Memory B cell (primary cell): Measurements from ENCODE around the gene MTFR1L.

ENCODE experiments used
- ATAC-seq: fragments of 150-1000 bp; cut with Tn5 transposase; 2 replicates; pipeline ENCODE4 v1.10.0; 2021; ENCODE audit warnings: low read depth, mild to moderate bottlenecking, moderate library complexity
- DNase-seq, 2 donors: peaks; one replicate each; pipeline ENCODE4 v3.0.0; 2022; ENCODE audit warnings: low spot score in 2 of 2
- H3K27ac Mint-ChIP-seq: one replicate; pipeline ENCODE4 v1.8.0; 2022; ENCODE audit warnings: mild to moderate bottlenecking, moderate library complexity, mixed read lengths
- H3K27me3 Mint-ChIP-seq: one replicate; pipeline ENCODE4 v1.8.0; 2022; ENCODE audit warnings: mixed read lengths
- H3K36me3 Mint-ChIP-seq: one replicate; pipeline ENCODE4 v1.8.0; 2022; ENCODE audit warnings: mild to moderate bottlenecking, mixed read lengths
- H3K4me1 Mint-ChIP-seq: one replicate; pipeline ENCODE4 v1.8.0; 2022; ENCODE audit warnings: mixed read lengths
- H3K4me3 Mint-ChIP-seq: one replicate; pipeline ENCODE4 v1.8.0; 2022; ENCODE audit warnings: mild to moderate bottlenecking, moderate library complexity, mixed read lengths
- H3K9me3 Mint-ChIP-seq: one replicate; pipeline ENCODE4 v1.8.0; 2022; ENCODE audit warnings: mixed read lengths

Gene MTFR1L

GRCh38 chr1:25798666-25799351 lies 20.9 kb upstream of the MTFR1L start:
- Mint-ChIP-seq H3K4me3 (peak overlapping the region; percentile 76), H3K9me3 (no peaks in the 10 kb centered on the region), H3K27me3 (no peaks in the 10 kb centered on the region), H3K27ac (no peak overlapping the region), H3K4me1 (peaks cover 26% of the 10 kb centered on the region), H3K36me3 (no peaks in the 10 kb centered on the region)
- no peak for ATAC-seq
- no peak for DNase-seq

DNA sequence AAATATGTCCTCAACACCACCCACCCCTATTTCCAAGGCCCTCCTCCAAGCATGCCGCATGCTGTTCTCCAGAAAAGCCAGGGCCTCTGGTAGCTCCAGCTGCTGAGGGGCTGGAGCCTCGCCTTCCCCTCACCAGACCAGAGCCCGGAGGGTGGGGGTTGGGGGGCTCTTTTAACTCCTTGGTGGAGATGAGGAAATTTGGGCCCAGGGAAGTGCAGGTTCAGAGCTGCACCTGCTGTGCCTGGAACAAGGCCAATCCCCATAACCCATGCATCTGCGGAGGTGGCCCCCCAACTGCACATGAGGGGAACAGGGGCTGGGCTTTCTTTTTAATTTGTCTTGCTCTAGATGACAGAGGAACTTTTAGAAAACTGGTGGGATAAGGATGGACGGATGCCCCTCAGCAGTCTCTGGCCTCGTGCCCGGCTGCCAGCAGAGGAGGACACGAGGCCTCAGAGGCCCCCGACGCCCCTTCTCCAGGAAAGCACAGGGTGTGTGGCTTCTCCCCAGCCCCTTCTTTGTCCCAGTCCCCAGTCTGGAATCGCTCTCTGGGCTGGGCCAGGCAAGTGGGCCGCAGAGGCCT lies 20.3 kb upstream of the MTFR1L start:
- Mint-ChIP-seq H3K27me3 (no peaks in the 10 kb centered on the region), H3K9me3 (no peaks in the 10 kb centered on the region), H3K36me3 (no peaks in the 10 kb centered on the region), H3K4me3 (peak overlapping the region; percentile 76), H3K27ac (no peak overlapping the region), H3K4me1 (peaks cover 26% of the 10 kb centered on the region)
- ATAC-seq (no peak), DNase-seq (no peak)

- Mint-ChIP-seq H3K4me1 (peaks cover 30% of the 10 kb centered on the region), H3K27me3 (no peaks in the 10 kb centered on the region), H3K9me3 (no peaks in the 10 kb centered on the region), H3K4me3 (peak within 1 kb of the TSS; percentile 82), H3K27ac (no peak within 1 kb of the TSS), H3K36me3 (no peaks in the 10 kb centered on the region)
- ATAC-seq, result peak; percentile 56
- no peak for DNase-seq
Observed at GRCh38 chr1:25799935-25800702, 19.6 kb upstream of the MTFR1L start, which contains the start of gene SELENON. Gene SELENON, plus strand, starts transcription at chr1:25800193. Its CDS starts 38 bp downstream, at chr1:25800231.

- Mint-ChIP-seq H3K4me1 (peaks cover 30% of the 10 kb centered on the region), H3K27me3 (no peaks in the 10 kb centered on the region), H3K4me3 (peak overlapping the region; percentile 82), H3K9me3 (no peaks in the 10 kb centered on the region), H3K36me3 (peaks cover under 1% of the 10 kb centered on the region), H3K27ac (no peak overlapping the region)
- DNase-seq, result no peak
- no peak for ATAC-seq
Observed at GRCh38 chr1:25800703-25801377, 18.9 kb upstream of the MTFR1L start.

GRCh38 chr1:25802915-25803314 lies 16.8 kb upstream of the MTFR1L start:
- DNase-seq, result no peak
- H3K4me1 Mint-ChIP-seq, result peaks cover 20% of the 10 kb centered on the region
- H3K4me3 Mint-ChIP-seq, result peak overlapping the region; percentile 9

GRCh38 chr1:25803368-25803767 lies 16.4 kb upstream of the MTFR1L start:
- Mint-ChIP-seq H3K9me3 (no peaks in the 10 kb centered on the region), H3K4me3 (no peak overlapping the region), H3K4me1 (peaks cover 20% of the 10 kb centered on the region), H3K36me3 (peaks cover 6% of the 10 kb centered on the region), H3K27me3 (no peaks in the 10 kb centered on the region), H3K27ac (no peak overlapping the region)
- DNase-seq, result no peak
- ATAC-seq, result no peak

More at GRCh38 chr1:25802915-25803314, 16.8 kb upstream of the MTFR1L start:
- no peaks in the 10 kb centered on the region for H3K9me3 Mint-ChIP-seq
- ATAC-seq, result peak; percentile 70
- peaks cover 6% of the 10 kb centered on the region for H3K36me3 Mint-ChIP-seq
- no peak overlapping the region for H3K27ac Mint-ChIP-seq
- H3K27me3 Mint-ChIP-seq, result no peaks in the 10 kb centered on the region

DNA sequence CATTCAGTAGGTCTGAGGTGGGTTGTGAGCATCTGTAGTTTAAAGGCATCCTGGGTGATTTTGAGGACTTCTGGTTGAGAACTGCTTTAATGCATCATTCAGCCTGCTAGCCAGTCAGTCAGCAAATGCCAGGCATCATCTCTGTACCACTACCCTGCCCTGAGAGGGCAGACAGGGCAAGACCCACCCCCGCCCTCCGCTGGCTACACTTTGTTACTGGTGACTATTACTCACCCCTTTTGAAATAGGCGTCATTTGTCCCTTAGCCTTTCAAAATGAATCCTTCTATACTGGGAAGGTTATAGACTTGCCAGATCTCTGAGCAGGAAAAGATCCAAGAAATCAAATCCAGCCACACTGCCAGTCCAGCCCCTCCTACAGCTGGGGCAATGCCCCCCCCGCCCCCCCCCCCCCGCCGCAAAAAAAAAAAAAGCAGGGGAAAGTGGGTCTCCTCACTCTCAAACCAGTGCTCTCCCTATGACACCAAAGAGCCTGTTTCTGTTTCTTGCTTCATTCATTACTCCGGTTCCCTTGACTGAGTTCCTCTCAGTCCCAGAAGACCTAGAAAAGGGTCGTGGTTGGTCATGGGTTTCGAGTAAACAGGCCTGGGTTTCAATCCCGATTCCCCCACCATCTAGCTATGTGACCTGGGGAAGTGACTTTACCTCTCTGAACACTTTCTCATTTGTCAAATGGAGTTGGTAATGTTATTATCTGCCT lies 15.3 kb upstream of the MTFR1L start:
- DNase-seq (no peak), ATAC-seq (no peak)
- Mint-ChIP-seq H3K27ac (no peak overlapping the region), H3K9me3 (no peaks in the 10 kb centered on the region), H3K27me3 (no peaks in the 10 kb centered on the region), H3K4me1 (peaks cover 23% of the 10 kb centered on the region), H3K36me3 (peaks cover 6% of the 10 kb centered on the region), H3K4me3 (no peak overlapping the region)

- H3K27ac Mint-ChIP-seq, result no peak overlapping the region
- peaks cover 6% of the 10 kb centered on the region for H3K36me3 Mint-ChIP-seq
- no peak overlapping the region for H3K4me3 Mint-ChIP-seq
- DNase-seq (no peak), ATAC-seq (no peak)
- H3K4me1 Mint-ChIP-seq, result peaks cover 30% of the 10 kb centered on the region
- no peaks in the 10 kb centered on the region for H3K27me3 Mint-ChIP-seq
- H3K9me3 Mint-ChIP-seq, result no peaks in the 10 kb centered on the region
Observed at GRCh38 chr1:25804964-25805862, 14.5 kb upstream of the MTFR1L start.

DNA sequence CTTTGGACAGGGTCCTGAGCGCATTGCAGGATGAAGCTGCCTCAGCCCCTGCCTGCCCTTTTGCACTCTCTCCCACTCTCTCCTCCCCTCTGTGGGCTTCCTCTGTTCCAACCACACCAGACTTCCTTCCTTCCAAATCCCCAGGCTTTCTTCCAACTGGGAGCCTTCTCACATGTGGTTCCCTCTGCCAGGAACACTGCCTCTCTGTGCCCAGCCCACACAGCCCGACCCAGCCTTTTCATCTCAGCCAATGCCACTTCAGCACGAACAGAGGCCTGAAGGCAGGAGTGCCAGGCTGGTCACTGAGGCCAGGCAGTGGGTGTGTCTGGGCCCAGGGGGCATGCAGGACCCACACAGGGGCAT lies 13.9 kb upstream of the MTFR1L start:
- DNase-seq, result no peak
- peaks cover 6% of the 10 kb centered on the region for H3K36me3 Mint-ChIP-seq
- H3K4me3 Mint-ChIP-seq, result no peak overlapping the region
- H3K27ac Mint-ChIP-seq, result peak overlapping the region; percentile 3
- H3K27me3 Mint-ChIP-seq, result no peaks in the 10 kb centered on the region
- ATAC-seq, result no peak
- no peaks in the 10 kb centered on the region for H3K9me3 Mint-ChIP-seq
- H3K4me1 Mint-ChIP-seq, result peaks cover 29% of the 10 kb centered on the region

DNA sequence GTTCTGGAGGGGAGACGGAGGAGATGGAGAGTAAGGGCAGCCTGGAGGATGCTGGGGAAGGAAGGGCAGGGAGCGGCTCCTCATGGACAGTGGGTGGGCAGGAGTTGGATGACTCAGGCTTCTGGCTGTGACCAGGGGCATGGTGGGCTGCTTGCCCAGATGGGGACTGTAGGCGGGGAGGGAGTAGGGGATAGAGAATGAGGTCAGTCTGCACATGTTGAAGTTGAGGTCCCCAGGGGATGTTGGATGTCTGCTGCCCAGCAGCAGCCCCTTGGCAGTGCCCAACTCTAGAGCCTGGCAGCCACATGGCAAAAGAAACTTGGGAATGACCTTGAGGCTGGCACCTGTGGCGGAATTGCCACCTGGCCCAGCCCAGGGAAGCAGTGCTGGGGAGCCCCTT lies 13.3 kb upstream of the MTFR1L start:
- Mint-ChIP-seq H3K27me3 (no peaks in the 10 kb centered on the region), H3K4me1 (peaks cover 27% of the 10 kb centered on the region), H3K9me3 (no peaks in the 10 kb centered on the region), H3K27ac (peak overlapping the region; percentile 3), H3K36me3 (peaks cover 6% of the 10 kb centered on the region), H3K4me3 (no peak overlapping the region)
- DNase-seq, result no peak
- no peak for ATAC-seq

DNA sequence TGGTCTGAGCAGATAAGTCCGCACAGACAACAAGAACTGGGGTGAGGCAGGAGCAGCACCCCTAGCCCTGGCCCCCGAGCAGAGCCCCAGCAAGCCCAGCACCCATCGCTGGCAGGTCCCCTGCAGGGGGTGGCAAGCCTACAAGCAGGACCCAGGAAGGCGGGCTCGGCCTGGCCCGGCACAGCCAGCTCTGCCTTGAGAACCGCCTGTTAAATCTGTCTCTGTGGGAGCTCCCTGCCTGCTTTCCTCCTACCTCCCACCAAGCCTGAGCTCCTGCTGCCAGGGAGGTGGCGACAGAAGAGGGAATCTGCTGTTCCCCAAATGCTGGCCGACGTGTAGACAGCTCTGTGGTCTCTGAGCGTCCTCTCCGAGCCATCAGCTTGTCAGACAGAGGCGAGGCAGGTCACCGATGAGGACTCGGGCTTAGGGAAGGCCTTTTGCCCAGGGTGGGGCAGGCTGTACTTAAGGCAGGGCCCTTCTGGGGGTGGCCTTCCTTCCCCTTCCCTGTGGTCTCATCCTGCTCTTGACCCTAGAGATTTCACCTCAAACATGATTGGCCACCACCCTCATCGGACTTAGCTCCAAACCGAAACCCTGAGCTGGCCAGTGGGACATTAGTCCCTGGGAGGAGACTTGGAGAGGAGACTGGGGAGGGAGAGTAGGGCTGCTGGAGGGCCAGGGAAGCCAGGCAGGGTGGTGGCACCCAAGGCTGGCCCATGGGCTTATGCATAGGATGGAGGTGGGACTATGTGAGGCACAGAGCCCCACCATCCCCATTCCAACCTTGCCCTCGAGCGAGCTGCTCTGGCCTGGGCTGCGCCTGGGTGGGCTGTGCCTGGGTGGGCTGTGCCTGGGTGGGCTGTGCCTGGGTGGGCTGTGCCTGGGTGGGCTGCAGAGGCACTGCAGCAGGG lies 12.0 kb upstream of the MTFR1L start:
- H3K36me3 Mint-ChIP-seq, result peaks cover 6% of the 10 kb centered on the region
- H3K4me3 Mint-ChIP-seq, result no peak overlapping the region
- ATAC-seq (no peak), DNase-seq (no peak)
- no peaks in the 10 kb centered on the region for H3K9me3 Mint-ChIP-seq
- peaks cover 24% of the 10 kb centered on the region for H3K4me1 Mint-ChIP-seq
- no peaks in the 10 kb centered on the region for H3K27me3 Mint-ChIP-seq
- no peak overlapping the region for H3K27ac Mint-ChIP-seq
